Astrocyte (in vitro differentiated cells and primary cell): ENCODE results near the gene HNRNPC. TPM values are rescaled to one million over a fixed set of nuclear protein-coding genes. Genes with fewer than 3 reads are reported as not detected.

Experiments used
- DNase-seq: peaks from one replicate; pipeline ENCODE4 v3.0.0-alpha.2; 2010; ENCODE audit warnings: low read depth
- FAIRE-seq: peaks from 2 replicates; lab custom pipeline; 2011; peaks lifted over from hg19 to GRCh38; lab: Jason Lieb, UNC
- H2AFZ ChIP-seq: 2 replicates; pipeline ENCODE4 v1.6.0; 2012; ENCODE audit warnings: low read depth, low read length, inconsistent platforms
- H3K27ac ChIP-seq: 2 replicates; pipeline ENCODE4 v1.5.1; 2011; ENCODE audit warnings: low read depth, low read length, inconsistent platforms
- H3K27me3 ChIP-seq: 2 replicates; pipeline ENCODE4 v1.6.0; 2011; ENCODE audit warnings: low read length, inconsistent platforms; ENCODE audit not compliant: insufficient read depth
- H3K36me3 ChIP-seq: 2 replicates; pipeline ENCODE4 v1.5.1; 2011; ENCODE audit warnings: low read length, inconsistent platforms; ENCODE audit not compliant: insufficient read depth
- H3K4me1 ChIP-seq: 2 replicates; pipeline ENCODE4 v1.5.1; 2011; ENCODE audit warnings: low read length, inconsistent platforms; ENCODE audit not compliant: insufficient read depth
- H3K4me2 ChIP-seq: 2 replicates; pipeline ENCODE4 v1.6.0; 2012; ENCODE audit warnings: low read length, inconsistent platforms
- H3K4me3 ChIP-seq: 2 replicates; pipeline ENCODE4 v1.5.1; 2011; ENCODE audit warnings: low read depth, mild to moderate bottlenecking, low read length, inconsistent platforms; ENCODE audit not compliant: insufficient read depth
- H3K79me2 ChIP-seq: 2 replicates; pipeline ENCODE4 v1.6.0; 2012; ENCODE audit warnings: mild to moderate bottlenecking, low read length, inconsistent platforms; ENCODE audit not compliant: insufficient read depth
- H3K9ac ChIP-seq: 2 replicates; pipeline ENCODE4 v1.6.0; 2012; ENCODE audit warnings: mild to moderate bottlenecking, low read length, inconsistent platforms
- H3K9me3 ChIP-seq: 2 replicates; pipeline ENCODE4 v1.5.1; 2012; ENCODE audit warnings: low read depth, mild to moderate bottlenecking, low read length, inconsistent platforms; ENCODE audit not compliant: insufficient read depth
- H4K20me1 ChIP-seq: 2 replicates; pipeline ENCODE4 v1.6.0; 2012; ENCODE audit warnings: low read length, inconsistent platforms; ENCODE audit not compliant: insufficient read depth
- H3K27ac Mint-ChIP-seq: one replicate; pipeline ENCODE4 v1.8.0; 2021; ENCODE audit warnings: mild to moderate bottlenecking, mixed read lengths; ENCODE audit not compliant: unreplicated experiment
- H3K27me3 Mint-ChIP-seq: one replicate; pipeline ENCODE4 v1.8.0; 2021; ENCODE audit warnings: low read depth, mixed read lengths; ENCODE audit not compliant: unreplicated experiment
- H3K36me3 Mint-ChIP-seq: one replicate; pipeline ENCODE4 v1.8.0; 2021; ENCODE audit warnings: low read depth, mixed read lengths; ENCODE audit not compliant: unreplicated experiment
- H3K4me1 Mint-ChIP-seq: one replicate; pipeline ENCODE4 v1.8.0; 2021; ENCODE audit warnings: low read depth, mixed read lengths; ENCODE audit not compliant: unreplicated experiment
- H3K4me3 Mint-ChIP-seq: one replicate; pipeline ENCODE4 v1.8.0; 2021; ENCODE audit warnings: mild to moderate bottlenecking, moderate library complexity, mixed read lengths; ENCODE audit not compliant: unreplicated experiment
- H3K9me3 Mint-ChIP-seq: one replicate; pipeline ENCODE4 v1.8.0; 2021; ENCODE audit warnings: mild to moderate bottlenecking, mixed read lengths; ENCODE audit not compliant: unreplicated experiment
- EZH2 ChIP-seq: IDR thresholded peaks from 2 replicates; pipeline ENCODE4 v1.6.1; 2012; ENCODE audit warnings: mild to moderate bottlenecking, low read length, inconsistent platforms; ENCODE audit not compliant: insufficient read depth
- total RNA-seq: library from RNA; stranded (reverse); gene quantifications from 2 replicates; pipeline ENCODE4 v1.2.1, GENCODE V29; 2021
- TF ChIP-seq, protein P1 (sequence below): IDR thresholded peaks from 2 replicates; pipeline ENCODE4 v1.5.1; 2011; ENCODE audit warnings: low read depth, mild to moderate bottlenecking, inconsistent platforms, low read length, moderate library complexity; ENCODE audit not compliant: insufficient read depth

The HNRNPC gene
- total RNA-seq, 1 donor from 2014 or later: 525 TPM

DNA sequence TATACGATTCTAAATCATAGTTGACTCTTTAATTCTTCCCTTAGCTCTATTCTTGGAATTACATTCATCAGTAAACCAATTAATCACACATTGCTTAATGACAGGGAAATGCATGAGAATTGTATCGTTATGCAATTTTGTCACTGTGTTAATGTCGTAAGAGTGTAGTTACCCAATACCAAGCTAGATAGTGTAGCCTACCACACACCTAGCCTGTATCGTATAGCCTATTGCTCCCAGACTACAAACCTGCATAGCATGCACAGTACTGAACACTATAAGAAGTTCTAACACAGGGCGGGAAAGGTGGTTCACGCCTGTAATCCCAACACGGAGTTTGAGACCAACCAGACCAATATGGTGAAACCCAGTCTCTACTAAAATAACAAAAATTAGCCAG, 24.7 kb downstream of the HNRNPC start:
- Histone ChIP-seq H2AFZ (no peak overlapping the region), H3K4me3 (no peak overlapping the region), H3K36me3 (peaks cover 51% of the 10 kb centered on the region), H3K27me3 (no peaks in the 10 kb centered on the region), H3K79me2 (peaks cover 100% of the 10 kb centered on the region), H3K4me2 (no peak overlapping the region), H4K20me1 (peaks cover 99% of the 10 kb centered on the region), H3K9ac (no peak overlapping the region), H3K4me1 (peaks cover 10% of the 10 kb centered on the region), H3K9me3 (no peaks in the 10 kb centered on the region), H3K27ac (no peak overlapping the region)
- Mint-ChIP-seq H3K27me3 (no peaks in the 10 kb centered on the region), H3K9me3 (no peaks in the 10 kb centered on the region), H3K36me3 (peaks cover 21% of the 10 kb centered on the region), H3K4me3 (no peak overlapping the region), H3K4me1 (peaks cover 21% of the 10 kb centered on the region), H3K27ac (no peak overlapping the region)
- no peak for FAIRE-seq
- DNase-seq: no peak
- TF ChIP-seq EZH2: no peak
- TF ChIP-seq, protein P1, sequence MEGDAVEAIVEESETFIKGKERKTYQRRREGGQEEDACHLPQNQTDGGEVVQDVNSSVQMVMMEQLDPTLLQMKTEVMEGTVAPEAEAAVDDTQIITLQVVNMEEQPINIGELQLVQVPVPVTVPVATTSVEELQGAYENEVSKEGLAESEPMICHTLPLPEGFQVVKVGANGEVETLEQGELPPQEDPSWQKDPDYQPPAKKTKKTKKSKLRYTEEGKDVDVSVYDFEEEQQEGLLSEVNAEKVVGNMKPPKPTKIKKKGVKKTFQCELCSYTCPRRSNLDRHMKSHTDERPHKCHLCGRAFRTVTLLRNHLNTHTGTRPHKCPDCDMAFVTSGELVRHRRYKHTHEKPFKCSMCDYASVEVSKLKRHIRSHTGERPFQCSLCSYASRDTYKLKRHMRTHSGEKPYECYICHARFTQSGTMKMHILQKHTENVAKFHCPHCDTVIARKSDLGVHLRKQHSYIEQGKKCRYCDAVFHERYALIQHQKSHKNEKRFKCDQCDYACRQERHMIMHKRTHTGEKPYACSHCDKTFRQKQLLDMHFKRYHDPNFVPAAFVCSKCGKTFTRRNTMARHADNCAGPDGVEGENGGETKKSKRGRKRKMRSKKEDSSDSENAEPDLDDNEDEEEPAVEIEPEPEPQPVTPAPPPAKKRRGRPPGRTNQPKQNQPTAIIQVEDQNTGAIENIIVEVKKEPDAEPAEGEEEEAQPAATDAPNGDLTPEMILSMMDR: no peak

DNA sequence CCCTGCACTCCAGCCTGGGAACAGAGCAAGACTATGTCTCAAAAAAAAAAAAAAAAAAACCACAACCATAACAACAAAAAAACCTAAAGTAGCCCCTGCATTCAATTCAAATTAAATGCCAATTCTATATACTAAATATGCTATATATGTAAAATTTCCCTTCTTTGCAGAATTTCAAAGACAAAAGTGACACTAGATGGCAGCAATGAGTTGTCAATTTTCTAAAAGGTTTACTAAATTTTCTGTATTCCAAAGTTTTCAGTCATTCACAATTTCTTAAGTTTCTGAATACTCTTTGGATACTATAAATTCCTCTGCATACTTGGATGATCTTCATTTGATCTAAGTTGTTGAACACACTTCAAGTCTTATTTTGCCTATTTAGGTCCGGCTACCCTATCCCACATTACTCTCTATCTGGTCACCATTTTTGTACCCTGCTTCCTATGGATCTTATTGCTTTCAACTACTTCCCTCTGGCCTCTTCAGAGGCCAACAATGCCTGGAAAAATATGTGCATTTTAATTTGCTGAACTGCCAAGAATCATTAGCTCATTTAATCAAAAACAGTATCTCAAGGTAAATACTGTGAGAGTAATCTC, 27.9 kb downstream of the HNRNPC start:
- peaks cover 13% of the 10 kb centered on the region for H3K36me3 Mint-ChIP-seq
- peaks cover 23% of the 10 kb centered on the region for H3K4me1 Mint-ChIP-seq
- Histone ChIP-seq H2AFZ (no peak overlapping the region), H3K36me3 (peaks cover 36% of the 10 kb centered on the region), H4K20me1 (peaks cover 99% of the 10 kb centered on the region), H3K4me3 (no peak overlapping the region), H3K79me2 (peaks cover 100% of the 10 kb centered on the region), H3K9ac (no peak overlapping the region), H3K4me1 (peaks cover 3% of the 10 kb centered on the region), H3K4me2 (no peak overlapping the region), H3K9me3 (no peaks in the 10 kb centered on the region), H3K27me3 (no peaks in the 10 kb centered on the region), H3K27ac (peak overlapping the region; percentile 15)
- no peak for TF ChIP-seq EZH2
- TF ChIP-seq, protein P1: peak; percentile 38
- H3K4me3 Mint-ChIP-seq: no peak overlapping the region
- H3K9me3 Mint-ChIP-seq: no peaks in the 10 kb centered on the region
- no peaks in the 10 kb centered on the region for H3K27me3 Mint-ChIP-seq
- no peak for FAIRE-seq
- peak overlapping the region; percentile 15 for H3K27ac Mint-ChIP-seq
- DNase-seq: no peak

DNA sequence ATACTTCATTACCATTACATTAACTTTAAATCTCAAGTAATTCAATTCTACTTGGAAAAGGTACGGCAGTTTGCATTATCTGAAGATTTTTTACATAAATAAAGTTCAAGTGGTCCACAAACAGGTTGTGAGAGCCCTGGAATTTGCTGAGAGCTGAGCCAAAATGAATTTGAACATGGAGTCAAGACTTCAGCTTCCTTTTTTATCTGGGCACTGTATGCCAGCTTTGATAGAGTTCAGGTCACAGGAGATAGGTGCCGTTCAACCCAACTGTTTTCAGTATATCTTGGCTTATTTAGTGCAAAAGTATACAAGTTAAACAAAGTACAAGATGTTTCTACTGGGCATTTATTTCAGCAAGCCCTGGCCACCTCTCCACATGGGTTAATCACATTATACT, 28.8 kb downstream of the HNRNPC start:
- Mint-ChIP-seq H3K36me3 (peaks cover 11% of the 10 kb centered on the region), H3K9me3 (no peaks in the 10 kb centered on the region), H3K27ac (peak overlapping the region; percentile 10), H3K27me3 (no peaks in the 10 kb centered on the region), H3K4me3 (no peak overlapping the region), H3K4me1 (peaks cover 27% of the 10 kb centered on the region)
- no peak overlapping the region for H3K4me3 ChIP-seq
- FAIRE-seq (no peak), DNase-seq (no peak)
- H3K27ac ChIP-seq: no peak overlapping the region
- peaks cover 100% of the 10 kb centered on the region for H3K79me2 ChIP-seq
- H3K4me2 ChIP-seq: no peak overlapping the region
- no peak overlapping the region for H2AFZ ChIP-seq
- no peak overlapping the region for H3K9ac ChIP-seq
- no peaks in the 10 kb centered on the region for H3K27me3 ChIP-seq
- H3K36me3 ChIP-seq: peaks cover 39% of the 10 kb centered on the region
- H4K20me1 ChIP-seq: peaks cover 99% of the 10 kb centered on the region
- no peaks in the 10 kb centered on the region for H3K9me3 ChIP-seq
- TF ChIP-seq EZH2: no peak
- TF ChIP-seq, protein P1: no peak
- peaks cover 3% of the 10 kb centered on the region for H3K4me1 ChIP-seq
